IMR-90 (cell line): Measurements from ENCODE around the gene PRKN. TPM values are rescaled to one million over a fixed set of nuclear protein-coding genes. Genes with fewer than 3 reads are reported as not detected.

Experiments used
- ATAC-seq: fragments of 200-7000 bp; cut with Tn5 transposase; 2 replicates; pipeline ENCODE4 v1.9.1; 2020; ENCODE audit warnings: low read depth, mild to moderate bottlenecking, moderate library complexity
- BruUV-seq: library from RNA; stranded (reverse); fragments of 400-500 nt; replicated peaks from 2 replicates; lab custom pipeline; 2021; lab: Mats Ljungman, UMichigan
- CTCF ChIA-PET: fragments of 300-600 bp; formaldehyde crosslinking; extraction: SDS; loops from one replicate; lab custom pipeline; 2021; ENCODE audit warnings: antibody characterized with exemption; lab: Yijun Ruan, JAX
- POLR2A ChIA-PET: fragments of 300-600 bp; sonication (Branson Sonifier 250); formaldehyde crosslinking; loops from one replicate; lab custom pipeline; 2022; ENCODE audit warnings: antibody characterized with exemption; ENCODE audit not compliant: unreplicated experiment; lab: Charles Lee
- DNase-seq: peaks from one replicate; pipeline ENCODE4 v3.0.0; 2013
- H2AFZ ChIP-seq: replicated peaks from 2 replicates; pipeline ENCODE3; 2013; ENCODE audit warnings: low read length, mild to moderate bottlenecking; ENCODE audit not compliant: poor library complexity
- H2AK5ac ChIP-seq: 2 replicates; pipeline ENCODE4 v1.6.1; 2013; ENCODE audit warnings: low read depth, low read length, inconsistent platforms
- H2AK9ac ChIP-seq: replicated peaks from 2 replicates; pipeline ENCODE3; 2013; ENCODE audit warnings: mild to moderate bottlenecking, low read depth, low read length, moderate library complexity; ENCODE audit not compliant: poor library complexity
- H2BK120ac ChIP-seq: 2 replicates; pipeline ENCODE4 v1.6.1; 2013; ENCODE audit warnings: low read depth, low read length, inconsistent platforms
- H2BK15ac ChIP-seq: 3 replicates; pipeline ENCODE4 v1.6.1; 2013; ENCODE audit warnings: low read depth, low read length, inconsistent platforms
- H2BK20ac ChIP-seq: 2 replicates; pipeline ENCODE4 v1.6.1; 2013; ENCODE audit warnings: low read depth, mild to moderate bottlenecking, inconsistent platforms, low read length, moderate library complexity
- H2BK5ac ChIP-seq: 2 replicates; pipeline ENCODE4 v1.6.1; 2013; ENCODE audit warnings: mild to moderate bottlenecking, low read depth, low read length, inconsistent platforms; ENCODE audit not compliant: poor library complexity, severe bottlenecking
- H3K14ac ChIP-seq: replicated peaks from 2 replicates; pipeline ENCODE4 v1.6.1; 2013; ENCODE audit warnings: low read depth, low read length, inconsistent platforms
- H3K18ac ChIP-seq: 2 replicates; pipeline ENCODE4 v1.6.1; 2013; ENCODE audit warnings: low read depth, low read length, control low read depth
- H3K23ac ChIP-seq: 2 replicates; pipeline ENCODE4 v1.6.1; 2013; ENCODE audit warnings: low read depth, low read length, inconsistent platforms
- H3K27ac ChIP-seq: 2 replicates; pipeline ENCODE4 v1.5.1; 2013; ENCODE audit warnings: mild to moderate bottlenecking, control low read depth, low read length; ENCODE audit not compliant: insufficient read depth
- H3K27me3 ChIP-seq: 2 replicates; pipeline ENCODE4 v1.6.1; 2013; ENCODE audit warnings: low read length; ENCODE audit not compliant: control insufficient read depth, insufficient read depth
- H3K36me3 ChIP-seq: 2 replicates; pipeline ENCODE4 v1.6.1; 2013; ENCODE audit warnings: low read length, mixed read lengths; ENCODE audit not compliant: control insufficient read depth, insufficient read depth
- H3K4ac ChIP-seq: 2 replicates; pipeline ENCODE4 v1.6.1; 2013; ENCODE audit warnings: low read depth, low read length, inconsistent platforms
- H3K4me1 ChIP-seq: 2 replicates; pipeline ENCODE4 v1.6.1; 2013; ENCODE audit warnings: low read length, mixed read lengths; ENCODE audit not compliant: control insufficient read depth, insufficient read depth
- H3K4me2 ChIP-seq: 2 replicates; pipeline ENCODE4 v1.6.1; 2013; ENCODE audit warnings: low read depth, mild to moderate bottlenecking, control low read depth, low read length, moderate library complexity
- H3K4me3 ChIP-seq: 2 replicates; pipeline ENCODE4 v1.5.1; 2013; ENCODE audit warnings: low read depth, mild to moderate bottlenecking, control low read depth, low read length, moderate library complexity; ENCODE audit not compliant: insufficient read depth
- H3K56ac ChIP-seq: 2 replicates; pipeline ENCODE4 v1.6.1; 2013; ENCODE audit warnings: low read length, inconsistent platforms; ENCODE audit not compliant: insufficient read depth; ENCODE audit errors: extremely low read depth
- H3K79me1 ChIP-seq, 2 experiments: 2 replicates each; pipeline ENCODE4 v1.6.1; 2013; ENCODE audit warnings: low read length in 2 of 2, inconsistent platforms in 1 of 2, low read depth in 1 of 2
- H3K9ac ChIP-seq: 2 replicates; pipeline ENCODE4 v1.6.1; 2013; ENCODE audit warnings: low read depth, low read length, control low read depth
- H3K9me1 ChIP-seq: 2 replicates; pipeline ENCODE4 v1.6.1; 2013; ENCODE audit warnings: low read length, inconsistent platforms; ENCODE audit not compliant: insufficient read depth
- H3K9me3 ChIP-seq: 2 replicates; pipeline ENCODE4 v1.6.1; 2013; ENCODE audit warnings: low read length; ENCODE audit not compliant: control insufficient read depth, insufficient read depth
- H4K20me1 ChIP-seq: 2 replicates; pipeline ENCODE4 v1.6.1; 2013; ENCODE audit warnings: low read length, inconsistent platforms; ENCODE audit not compliant: insufficient read depth
- H4K5ac ChIP-seq: 2 replicates; pipeline ENCODE4 v1.6.1; 2013; ENCODE audit warnings: mild to moderate bottlenecking, low read depth, low read length, control low read depth
- H4K8ac ChIP-seq, 2 experiments: 2 replicates each; pipeline ENCODE4 v1.6.1; 2013; ENCODE audit warnings: low read depth in 2 of 2, low read length in 2 of 2, control low read depth in 1 of 2, inconsistent platforms in 1 of 2
- H4K91ac ChIP-seq: 2 replicates; pipeline ENCODE4 v1.6.1; 2013; ENCODE audit warnings: low read depth, low read length, inconsistent platforms; ENCODE audit not compliant: insufficient read depth
- BHLHE40 ChIP-seq: fragments of 150-350 bp; IDR thresholded peaks from 2 replicates; pipeline ENCODE4 v1.6.1; 2016; ENCODE audit warnings: mild to moderate bottlenecking, low read depth, low read length
- CEBPB ChIP-seq: IDR thresholded peaks from 2 replicates; pipeline ENCODE4 v1.6.1; 2012; ENCODE audit warnings: low read depth, low read length, improper control_type of control experiment
- CHD1 ChIP-seq: IDR thresholded peaks from 2 replicates; pipeline ENCODE4 v1.6.1; 2012; ENCODE audit warnings: low read depth, low read length, improper control_type of control experiment
- FOS ChIP-seq: fragments of 150-350 bp; IDR thresholded peaks from 2 replicates; pipeline ENCODE4 v1.6.1; 2016; ENCODE audit warnings: low read depth, low read length
- MAFK ChIP-seq: IDR thresholded peaks from 2 replicates; pipeline ENCODE4 v1.6.1; 2012; ENCODE audit warnings: low read depth, low read length, improper control_type of control experiment
- MAZ ChIP-seq: IDR thresholded peaks from 2 replicates; pipeline ENCODE4 v1.6.1; 2012; ENCODE audit warnings: low read depth, mild to moderate bottlenecking, low read length, improper control_type of control experiment, moderate library complexity, borderline replicate concordance
- MXI1 ChIP-seq: IDR thresholded peaks from 2 replicates; pipeline ENCODE4 v1.6.1; 2012; ENCODE audit warnings: low read depth, mild to moderate bottlenecking, low read length, moderate library complexity, borderline replicate concordance
- NFE2L2 ChIP-seq: fragments of 150-350 bp; IDR thresholded peaks from 2 replicates; pipeline ENCODE4 v1.6.1; 2016; ENCODE audit warnings: low read depth, mild to moderate bottlenecking, low read length
- POLR2A ChIP-seq: IDR thresholded peaks from 2 replicates; pipeline ENCODE4 v1.6.1; 2012; ENCODE audit warnings: mild to moderate bottlenecking, low read depth, low read length
- RAD21 ChIP-seq: IDR thresholded peaks from 2 replicates; pipeline ENCODE4 v1.6.1; 2012; ENCODE audit warnings: low read length, improper control_type of control experiment
- RCOR1 ChIP-seq: IDR thresholded peaks from 2 replicates; pipeline ENCODE4 v1.6.1; 2012; ENCODE audit warnings: mild to moderate bottlenecking, low read length, improper control_type of control experiment; ENCODE audit not compliant: insufficient replicate concordance
- RFX5 ChIP-seq: IDR thresholded peaks from 2 replicates; pipeline ENCODE4 v1.8.0; 2012; ENCODE audit warnings: low read depth, mild to moderate bottlenecking, low read length, moderate library complexity
- SMC3 ChIP-seq: fragments of 150-350 bp; IDR thresholded peaks from 2 replicates; pipeline ENCODE4 v1.6.1; 2016; ENCODE audit warnings: low read depth, mild to moderate bottlenecking, antibody characterized with exemption, low read length, moderate library complexity
- WGBS, 2 experiments: methylation state at CpG; one replicate each; pipeline versions ENCODE4 v1.1.5 to v1.1.7; 2013; ENCODE audit warnings: missing lambda C conversion rate in 2 of 2; ENCODE audit not compliant: insufficient read length in 1 of 2; ENCODE audit errors: extremely low coverage in 2 of 2; 5-methylcytosine and 5-hydroxymethylcytosine counted together
- dilution Hi-C: fragments of 300-500 bp; cut with HindIII; formaldehyde crosslinking; loops from one replicate; pipeline ENCODE4 v1.14.3; 2018; ENCODE audit warnings: low sequenced_read_pairs; ENCODE audit not compliant: unreplicated experiment
- in situ Hi-C: fragments of 300-500 bp; cut with MboI; formaldehyde crosslinking; loops from 3 replicates; pipeline ENCODE4 v1.14.3; 2019; ENCODE audit warnings: low sequenced_read_pairs, inconsistent platforms, mixed read lengths
- intact Hi-C: fragments of 100-400 bp; cut with micrococcal nuclease; formaldehyde crosslinking; loops from 2 replicates; pipeline ENCODE4 v1.10.0; 2022
- polyA plus RNA-seq, 3 experiments: library from polyadenylated mRNA; depleted of rRNA; stranded (reverse); fragments of >200 nt; gene quantifications; 2 replicates each; pipeline ENCODE4 v1.2.3, GENCODE V29; 2012; ENCODE audit warnings: low replicate concordance in 1 of 3
- total RNA-seq: library from RNA; depleted of rRNA; stranded (reverse); fragments of >200 nt; gene quantifications from 2 replicates; pipeline ENCODE4 v1.2.3, GENCODE V29; 2012
- TF ChIP-seq, protein P1 (sequence below): conservative IDR thresholded peaks from 2 replicates; pipeline ENCODE4 v1.5.1; 2012; ENCODE audit warnings: mild to moderate bottlenecking, low read depth, low read length, improper control_type of control experiment
- TF ChIP-seq, protein P2 (sequence below): fragments of 150-350 bp; IDR thresholded peaks from 2 replicates; pipeline ENCODE4 v1.6.1; 2017; ENCODE audit warnings: mild to moderate bottlenecking, antibody characterized with exemption, low read length, low read depth
- TF ChIP-seq, protein P3 (sequence below): fragments of 150-350 bp; IDR thresholded peaks from 2 replicates; pipeline ENCODE4 v1.6.1; 2016; ENCODE audit warnings: low read depth, mild to moderate bottlenecking, low read length, moderate library complexity, borderline replicate concordance

The PRKN gene
- total and polyA plus RNA-seq, 2 of the 4 experiments (the other 2 are of a cell fraction) = 0.15 to 0.18 TPM

DNA sequence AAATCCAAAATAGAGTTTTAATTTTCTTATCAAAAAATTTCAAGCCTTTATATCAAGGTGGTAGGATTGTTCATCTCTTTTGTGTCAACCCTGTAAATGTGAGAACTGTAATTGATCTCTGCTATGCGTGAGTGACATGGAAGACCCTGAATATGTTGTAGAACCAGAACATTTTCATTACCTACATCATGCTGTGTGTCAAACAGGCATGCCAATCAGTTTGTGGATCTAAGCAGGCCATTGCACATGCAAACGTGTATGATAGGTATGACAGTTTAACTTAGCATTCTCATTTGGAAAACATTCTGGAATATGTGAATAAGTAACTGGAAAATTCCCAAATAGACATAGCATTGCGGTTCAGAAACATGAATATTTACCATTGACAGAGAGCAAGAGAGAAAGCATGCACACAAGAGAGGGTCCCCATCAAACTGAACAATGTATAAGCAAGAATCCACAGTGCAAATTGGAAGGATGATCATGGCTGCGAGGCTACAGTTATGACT, 812.1 kb downstream of the PRKN start:
- Histone ChIP-seq H3K9me1 (no peaks in the 10 kb centered on the region), H3K9ac (no peak overlapping the region), H2AFZ (no peak overlapping the region), H3K14ac (no peak overlapping the region), H3K4me2 (no peak overlapping the region), H2AK5ac (no peak overlapping the region), H2BK5ac (no peak overlapping the region), H3K36me3 (no peaks in the 10 kb centered on the region), H3K9me3 (peaks cover 6% of the 10 kb centered on the region; the same call in 1 of the 2 replicates), H2BK15ac (no peak overlapping the region), H3K27me3 (no peaks in the 10 kb centered on the region), H4K8ac (no peak overlapping the region), H2BK120ac (no peak overlapping the region), H3K27ac (no peak overlapping the region), H2BK20ac (no peak overlapping the region), H4K20me1 (no peaks in the 10 kb centered on the region), H3K18ac (no peak overlapping the region), H4K91ac (no peak overlapping the region), H3K4ac (no peak overlapping the region), H3K4me3 (no peak overlapping the region), H3K23ac (no peak overlapping the region), H2AK9ac (no peak overlapping the region), H3K56ac (no peak overlapping the region), H3K4me1 (no peaks in the 10 kb centered on the region), H3K79me1 (no peaks in the 10 kb centered on the region), H4K5ac (no peak overlapping the region)
- DNase-seq (no peak), ATAC-seq (no peak)
- WGBS, 2 experiments = no CpG with 5 or more reads among the region's 4 CpGs
- no TSS peak for BruUV-seq
- dilution Hi-C loops (no loop called here), intact Hi-C loops (no loop called here), in situ Hi-C loops (no loop called here)
- ChIA-PET POLR2A (no interaction called here), CTCF (no interaction called here)
- TF ChIP-seq, protein P1, sequence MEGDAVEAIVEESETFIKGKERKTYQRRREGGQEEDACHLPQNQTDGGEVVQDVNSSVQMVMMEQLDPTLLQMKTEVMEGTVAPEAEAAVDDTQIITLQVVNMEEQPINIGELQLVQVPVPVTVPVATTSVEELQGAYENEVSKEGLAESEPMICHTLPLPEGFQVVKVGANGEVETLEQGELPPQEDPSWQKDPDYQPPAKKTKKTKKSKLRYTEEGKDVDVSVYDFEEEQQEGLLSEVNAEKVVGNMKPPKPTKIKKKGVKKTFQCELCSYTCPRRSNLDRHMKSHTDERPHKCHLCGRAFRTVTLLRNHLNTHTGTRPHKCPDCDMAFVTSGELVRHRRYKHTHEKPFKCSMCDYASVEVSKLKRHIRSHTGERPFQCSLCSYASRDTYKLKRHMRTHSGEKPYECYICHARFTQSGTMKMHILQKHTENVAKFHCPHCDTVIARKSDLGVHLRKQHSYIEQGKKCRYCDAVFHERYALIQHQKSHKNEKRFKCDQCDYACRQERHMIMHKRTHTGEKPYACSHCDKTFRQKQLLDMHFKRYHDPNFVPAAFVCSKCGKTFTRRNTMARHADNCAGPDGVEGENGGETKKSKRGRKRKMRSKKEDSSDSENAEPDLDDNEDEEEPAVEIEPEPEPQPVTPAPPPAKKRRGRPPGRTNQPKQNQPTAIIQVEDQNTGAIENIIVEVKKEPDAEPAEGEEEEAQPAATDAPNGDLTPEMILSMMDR = no peak
- TF ChIP-seq CEBPB = no peak
- TF ChIP-seq MAZ = no peak
- TF ChIP-seq CHD1 = no peak
- no peak for TF ChIP-seq FOS
- TF ChIP-seq, protein P2, sequence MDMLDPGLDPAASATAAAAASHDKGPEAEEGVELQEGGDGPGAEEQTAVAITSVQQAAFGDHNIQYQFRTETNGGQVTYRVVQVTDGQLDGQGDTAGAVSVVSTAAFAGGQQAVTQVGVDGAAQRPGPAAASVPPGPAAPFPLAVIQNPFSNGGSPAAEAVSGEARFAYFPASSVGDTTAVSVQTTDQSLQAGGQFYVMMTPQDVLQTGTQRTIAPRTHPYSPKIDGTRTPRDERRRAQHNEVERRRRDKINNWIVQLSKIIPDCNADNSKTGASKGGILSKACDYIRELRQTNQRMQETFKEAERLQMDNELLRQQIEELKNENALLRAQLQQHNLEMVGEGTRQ = no peak
- TF ChIP-seq, protein P3, sequence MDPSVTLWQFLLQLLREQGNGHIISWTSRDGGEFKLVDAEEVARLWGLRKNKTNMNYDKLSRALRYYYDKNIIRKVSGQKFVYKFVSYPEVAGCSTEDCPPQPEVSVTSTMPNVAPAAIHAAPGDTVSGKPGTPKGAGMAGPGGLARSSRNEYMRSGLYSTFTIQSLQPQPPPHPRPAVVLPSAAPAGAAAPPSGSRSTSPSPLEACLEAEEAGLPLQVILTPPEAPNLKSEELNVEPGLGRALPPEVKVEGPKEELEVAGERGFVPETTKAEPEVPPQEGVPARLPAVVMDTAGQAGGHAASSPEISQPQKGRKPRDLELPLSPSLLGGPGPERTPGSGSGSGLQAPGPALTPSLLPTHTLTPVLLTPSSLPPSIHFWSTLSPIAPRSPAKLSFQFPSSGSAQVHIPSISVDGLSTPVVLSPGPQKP = no peak
- TF ChIP-seq POLR2A = no peak
- TF ChIP-seq RAD21 = no peak
- TF ChIP-seq NFE2L2 = no peak
- no peak for TF ChIP-seq RCOR1
- TF ChIP-seq SMC3 = no peak
- TF ChIP-seq MXI1 = no peak
- no peak for TF ChIP-seq BHLHE40
- no peak for TF ChIP-seq RFX5
- no peak for TF ChIP-seq MAFK
